Measurements from ENCODE around the gene PARP16.

PARP16 gene

DNA sequence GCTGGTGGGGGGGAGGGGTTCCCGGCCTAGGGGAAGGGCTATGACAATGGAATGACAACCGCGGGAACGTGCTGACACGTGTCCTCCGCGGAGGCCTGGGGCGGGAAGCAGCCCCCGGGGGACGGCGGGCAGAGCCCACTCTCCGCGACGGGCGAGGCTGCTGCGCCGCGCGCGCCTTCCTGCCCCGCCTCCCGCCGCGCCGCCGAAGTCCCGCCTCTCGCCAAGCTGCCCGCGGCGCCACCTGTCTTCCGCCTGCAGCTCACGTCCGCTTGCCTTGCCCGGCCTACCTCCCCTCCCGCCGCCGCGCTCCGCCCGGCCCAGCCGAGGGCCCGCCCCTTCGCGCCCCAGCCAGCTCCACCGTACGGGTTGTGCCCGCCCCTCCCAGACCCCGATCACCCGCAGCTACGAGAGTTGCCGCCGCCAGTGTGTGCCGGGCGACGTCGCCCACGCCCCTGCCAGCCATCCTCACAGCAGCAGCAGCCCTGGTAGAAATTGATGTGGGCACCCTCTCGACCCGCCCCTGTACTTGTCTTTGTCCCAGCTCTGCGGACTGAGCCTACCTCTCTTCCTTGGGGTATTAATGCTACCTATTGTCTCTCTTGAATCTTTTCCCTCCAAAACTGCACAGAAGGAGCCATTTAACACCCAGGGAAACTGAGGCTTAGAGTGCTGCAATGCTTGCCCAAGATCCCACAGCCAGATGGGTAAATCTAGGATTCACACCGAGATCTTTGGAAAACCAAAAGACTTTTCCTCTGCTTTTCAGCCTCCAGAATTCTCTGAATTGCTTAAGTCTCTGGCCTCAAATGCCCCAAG is at the start of gene PARP16:
Gene PARP16, minus strand, starts transcription at position 180 of the 816 bp plus-strand sequence. CDS start 457 bp downstream, outside the sequence.
- peak; percentile 89 for DNase-seq

DNA sequence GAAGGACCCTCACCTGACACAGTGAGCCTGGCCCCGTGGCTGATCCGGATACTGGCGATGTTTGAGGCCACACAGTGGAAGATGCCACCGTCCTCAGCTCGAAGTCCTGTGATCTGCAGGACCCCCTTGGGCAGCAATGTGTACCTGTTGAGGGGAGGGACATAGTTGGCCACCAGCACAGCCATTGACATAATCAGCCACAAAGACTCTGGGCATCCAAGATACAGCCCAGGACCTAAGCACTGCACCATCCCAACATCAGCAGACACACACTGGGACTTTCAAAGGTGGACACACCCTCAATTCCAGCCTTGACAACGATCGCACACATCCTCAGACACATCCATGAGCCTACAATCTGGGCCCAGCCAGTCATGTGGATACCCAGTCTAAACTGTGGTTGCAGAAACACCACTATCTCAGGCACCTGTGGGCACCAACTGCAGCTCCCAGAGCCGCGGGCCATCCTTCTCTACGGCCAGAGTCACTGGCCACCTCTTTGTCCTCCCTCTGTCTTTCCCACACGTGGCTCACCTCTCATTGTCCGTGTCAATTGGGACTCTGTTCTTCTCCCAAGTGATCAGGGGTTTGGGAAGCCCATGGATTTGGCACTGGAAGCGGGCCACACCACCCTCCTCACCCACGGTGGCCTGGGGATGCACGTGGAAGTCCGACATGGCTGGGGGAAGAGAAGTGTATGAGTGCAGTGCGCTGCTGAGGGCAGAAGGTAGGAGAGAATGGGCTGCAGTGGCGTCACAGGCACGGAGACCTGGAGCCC is 48.8 kb upstream of the PARP16 start:
- no peak for DNase-seq

DNA sequence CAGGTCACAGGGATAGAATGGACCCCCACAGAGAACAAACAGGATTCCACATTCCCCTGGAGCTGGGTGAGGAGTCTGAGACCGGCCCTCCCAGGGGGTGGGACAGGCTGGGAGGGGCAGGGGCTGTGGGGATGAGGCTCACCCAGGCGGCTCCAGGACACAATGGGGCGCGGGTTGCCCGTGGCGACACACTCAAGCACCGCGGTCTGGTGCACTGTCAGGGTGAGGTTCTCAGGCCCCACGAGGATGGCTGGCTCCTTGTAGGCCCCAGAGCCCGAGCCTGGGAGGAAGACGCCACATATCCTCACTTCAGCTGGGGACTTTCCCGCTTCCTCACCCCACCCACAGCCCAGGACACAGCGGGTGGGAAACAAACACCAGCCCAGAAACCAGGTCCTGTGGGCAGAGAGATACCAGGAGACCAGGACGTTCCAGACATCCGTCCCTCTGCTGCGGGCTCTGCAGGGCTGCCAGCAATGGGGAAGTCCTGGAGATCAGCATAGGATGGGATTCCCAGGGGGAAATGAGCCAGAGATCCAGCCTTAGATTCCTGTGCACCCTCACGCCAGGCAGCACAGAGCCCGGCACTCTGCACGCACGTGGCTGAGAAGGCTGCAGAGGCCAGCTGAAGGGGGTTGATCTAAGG is 48.0 kb upstream of the PARP16 start:
- no peak for DNase-seq

- no peak for DNase-seq
Measured at GRCh38 chr15:65333856-65334255, 47.2 kb upstream of the PARP16 start.

DNA sequence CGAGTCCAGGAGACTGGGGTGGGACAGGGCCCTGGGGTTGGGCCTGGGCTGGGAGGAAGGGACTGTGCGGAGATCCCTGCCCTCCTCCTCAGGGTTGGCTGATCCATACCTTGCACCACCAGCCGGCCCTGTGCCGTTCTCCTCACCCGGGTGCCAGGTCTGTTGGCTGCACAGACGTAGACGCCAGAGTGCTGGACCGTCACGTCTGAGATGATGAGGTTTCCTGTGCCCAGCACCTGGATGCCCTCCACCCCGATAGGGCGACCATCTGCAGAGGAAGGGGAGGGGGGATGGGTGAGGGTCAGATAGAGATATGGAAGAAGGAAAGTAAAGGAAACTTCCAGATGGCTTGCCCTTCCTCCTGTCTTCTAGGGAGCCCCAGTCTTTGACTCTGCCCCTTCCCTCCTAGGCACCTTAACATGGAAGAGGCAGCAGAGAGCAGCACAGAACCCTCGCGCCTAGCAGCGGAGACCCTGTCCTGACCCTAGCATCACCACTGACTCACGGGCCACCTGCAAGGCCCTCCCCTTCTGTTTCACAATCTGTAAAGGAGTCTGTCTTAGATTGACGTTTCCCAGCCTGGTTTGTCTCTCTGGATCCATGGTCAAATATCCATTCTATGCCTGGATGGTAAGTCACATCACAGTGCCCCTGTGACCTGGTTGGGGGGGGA is 46.6 kb upstream of the PARP16 start:
- DNase-seq = no peak

DNA sequence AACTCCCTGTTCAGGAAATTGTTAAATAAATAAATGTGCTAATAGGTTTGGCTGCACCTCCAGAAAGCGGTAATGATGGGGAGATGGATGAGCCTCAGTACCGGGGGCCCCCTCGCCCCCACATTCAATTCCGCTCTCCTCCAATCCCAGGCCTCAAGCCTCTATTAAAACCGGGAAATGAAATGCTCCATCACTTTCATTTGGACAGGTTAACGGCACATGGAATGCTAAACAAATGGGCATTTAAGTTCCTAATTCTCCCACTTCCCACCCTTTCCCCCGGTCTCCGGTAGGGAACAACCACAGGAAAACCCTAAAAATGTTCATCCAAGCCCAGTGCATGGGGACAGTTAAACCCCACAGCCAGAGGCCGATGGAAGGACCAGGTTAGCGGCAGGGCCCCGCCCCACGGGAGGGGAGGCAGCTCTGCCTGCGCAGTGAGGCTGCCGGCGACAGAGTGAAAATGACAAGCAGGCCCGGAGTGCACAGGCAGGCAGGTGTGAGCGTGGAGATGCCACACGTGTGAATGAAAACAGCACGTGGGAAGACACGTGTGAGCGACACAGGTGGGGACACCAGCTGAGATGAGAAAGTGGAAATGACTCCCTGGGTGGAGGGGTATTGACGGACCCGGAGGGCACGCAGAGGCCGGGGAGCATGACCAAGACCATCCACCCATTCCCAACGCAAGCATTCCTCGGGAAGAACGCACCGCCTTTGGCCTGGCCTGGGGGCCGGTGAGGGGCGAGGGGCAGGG is 45.9 kb upstream of the PARP16 start:
- no peak for DNase-seq

GRCh38 chr15:65331811-65332210 is 45.1 kb upstream of the PARP16 start:
- DNase-seq = no peak

DNA sequence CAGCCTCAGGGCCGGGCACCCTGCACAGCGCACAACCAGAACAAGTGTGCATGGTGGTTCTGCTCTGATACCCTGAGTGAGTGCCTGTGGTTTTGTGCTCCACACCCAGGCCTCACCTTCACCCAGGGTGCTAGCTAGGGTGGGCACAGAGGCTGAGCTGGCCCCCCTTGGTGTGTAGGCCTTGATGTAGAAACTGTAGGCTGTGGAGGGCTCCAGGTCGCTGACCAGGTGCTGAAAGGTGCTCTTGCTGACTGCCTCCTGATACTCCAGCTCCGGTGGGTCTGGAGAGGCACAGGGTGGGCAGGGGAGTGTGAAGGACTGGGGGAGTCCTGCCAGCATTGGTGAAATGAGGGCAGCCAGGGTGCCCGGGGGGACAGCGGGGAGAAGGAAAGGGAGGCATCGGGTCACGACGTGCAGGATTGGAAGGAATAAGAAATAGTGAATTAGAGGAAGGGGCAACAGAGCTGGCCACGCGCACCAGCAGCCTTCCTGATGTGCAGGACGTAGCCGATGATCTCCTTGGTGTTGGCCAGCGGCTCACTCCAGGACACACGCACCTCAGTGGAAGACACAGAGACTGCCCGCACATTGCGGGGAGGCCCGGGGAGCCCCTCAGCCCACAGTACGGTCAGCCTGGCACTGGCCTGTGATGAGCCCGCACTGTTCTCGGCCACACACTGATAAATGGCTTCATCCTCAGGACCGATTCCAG is 44.4 kb upstream of the PARP16 start:
- no peak for DNase-seq

GRCh38 chr15:65329984-65330735 is 43.5 kb upstream of the PARP16 start:
- DNase-seq = no peak

DNA sequence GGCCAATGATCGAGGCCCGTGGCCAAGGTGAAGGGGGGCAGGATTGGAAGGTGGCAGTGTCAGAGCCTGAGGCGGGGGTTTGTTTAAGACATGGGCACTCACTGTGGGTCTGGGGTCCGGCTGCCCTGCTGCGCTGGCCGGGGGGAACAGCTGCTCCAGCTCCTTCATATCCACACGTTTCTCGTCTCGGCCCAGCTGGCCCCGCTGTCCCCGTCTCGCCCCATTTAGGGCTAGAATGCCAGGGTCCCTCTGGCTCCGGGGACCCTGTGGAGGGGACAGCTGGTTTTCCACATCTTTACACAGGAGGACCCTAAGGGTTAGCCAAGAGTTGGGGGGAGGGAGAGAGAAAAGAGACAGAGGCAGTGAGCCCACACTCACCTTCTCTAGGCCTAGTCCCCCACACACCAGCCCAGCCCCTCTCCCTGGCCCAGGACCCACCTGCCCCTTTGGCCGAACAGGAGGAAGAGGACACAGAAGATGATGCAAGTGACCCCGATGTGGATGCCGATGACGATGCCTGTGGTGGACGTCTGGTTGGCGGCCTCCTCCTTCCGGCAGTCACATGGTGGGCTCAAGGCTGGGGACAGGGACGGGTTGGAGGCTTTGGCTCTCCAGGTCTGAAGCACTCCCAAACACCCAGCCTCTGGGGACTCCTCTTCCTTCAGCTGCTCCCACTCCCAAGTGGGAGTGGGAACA is 42.8 kb upstream of the PARP16 start:
- no peak for DNase-seq

DNA sequence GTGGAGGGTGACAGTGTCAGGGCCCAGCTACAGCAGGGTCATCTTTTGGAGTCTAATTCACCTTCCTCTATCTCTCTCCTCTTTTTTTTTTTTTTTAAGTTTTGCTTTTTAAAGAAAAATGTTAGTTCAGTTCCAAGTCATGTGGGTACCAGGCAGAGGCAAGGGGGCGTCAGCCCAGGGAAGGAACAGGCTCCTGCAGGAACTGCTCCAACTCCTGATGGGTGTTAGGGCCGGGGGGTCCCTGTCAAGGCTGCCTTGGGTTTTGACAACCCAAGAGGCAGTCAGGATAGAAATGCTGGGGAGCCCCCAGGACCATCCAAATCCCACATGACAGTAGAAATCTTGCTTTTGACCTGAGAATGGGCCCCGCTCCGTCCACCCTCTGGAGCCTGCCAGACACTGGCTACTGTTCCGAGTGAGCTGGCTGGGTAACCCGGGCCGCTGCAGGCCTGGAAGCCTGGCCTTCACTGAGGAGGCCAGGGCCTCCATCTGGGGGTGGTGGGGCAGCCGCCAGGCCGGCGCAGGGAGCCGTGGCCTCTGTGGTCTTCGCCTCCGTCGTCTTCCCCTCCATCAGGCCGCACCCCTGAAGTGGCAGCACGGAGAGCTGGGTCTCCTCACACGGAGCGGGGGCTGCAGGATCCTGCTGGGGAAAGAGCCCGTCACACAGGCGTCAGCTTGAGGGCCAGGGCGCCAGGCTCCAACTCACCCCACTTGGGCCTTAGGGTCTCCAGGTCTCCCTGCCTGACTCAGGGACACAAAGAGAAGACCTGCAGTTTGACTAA is 42.0 kb upstream of the PARP16 start:
- no peak for DNase-seq

GRCh38 chr15:65327651-65328393 is 41.1 kb upstream of the PARP16 start:
- DNase-seq = no peak

GRCh38 chr15:65326818-65327217 is 40.1 kb upstream of the PARP16 start:
- no peak for DNase-seq

GRCh38 chr15:65326117-65326526 is 39.4 kb upstream of the PARP16 start:
- no peak for DNase-seq

GRCh38 chr15:65323071-65323511 is 36.4 kb upstream of the PARP16 start:
- DNase-seq = no peak

DNA sequence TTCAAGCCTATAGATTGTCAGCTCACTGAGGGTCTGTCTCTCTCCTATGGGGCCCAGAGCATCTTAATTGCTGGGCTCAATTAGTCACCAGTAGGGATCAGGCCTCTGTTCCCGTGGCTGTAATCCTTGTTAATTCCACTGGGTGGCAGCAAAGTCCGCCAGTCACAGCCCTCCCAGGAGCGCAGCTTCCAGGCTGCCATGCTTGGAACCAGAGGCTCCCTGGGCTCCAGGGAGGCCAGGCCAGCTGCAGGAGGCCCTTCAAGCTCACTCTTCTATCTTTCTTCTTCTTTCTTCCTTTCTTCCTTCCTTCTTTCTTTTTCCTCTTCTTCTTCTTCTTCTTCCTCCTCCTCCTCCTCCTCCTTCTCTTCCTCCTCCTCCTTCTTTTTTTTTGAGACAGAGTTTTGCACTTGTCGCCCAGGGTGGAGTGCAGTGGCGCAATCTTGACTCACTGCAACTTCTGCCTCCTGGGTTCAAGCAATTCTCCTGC is 32.2 kb upstream of the PARP16 start:
- peak; percentile 74 for DNase-seq

GRCh38 chr15:65312400-65312916 is 25.8 kb upstream of the PARP16 start:
- no peak for DNase-seq

GRCh38 chr15:65311760-65312159 is 25.1 kb upstream of the PARP16 start:
- no peak for DNase-seq
